Heart left ventricle (tissue), 16 donors: ENCODE measurements around the gene SEMA6A. TPM values are rescaled to one million over a fixed set of nuclear protein-coding genes. Genes with fewer than 3 reads are reported as not detected.
A peak's percentile ranks its signal among the peaks of the same experiment; 100 is the strongest.

ENCODE experiments used
- ATAC-seq, 4 donors: fragments of 200-7000 bp; cut with Tn5 transposase; one replicate each; pipeline ENCODE4 v1.9.1; 2020 to 2022; ENCODE audit warnings: moderate library complexity in 4 of 4, mild to moderate bottlenecking in 3 of 4, moderate number of reproducible peaks in 1 of 4
- DNase-seq, 5 donors: peaks; one replicate each; pipeline ENCODE4 v3.0.0-alpha.2; 2020
- H3K27ac ChIP-seq, 12 donors: fragments of 200-600 bp; sonication (generic) in 4 of 12; one replicate each; pipeline versions ENCODE4 v1.5.0 to v1.8.0; 2016 to 2022; ENCODE audit warnings: mild to moderate bottlenecking in 2 of 12
- H3K27me3 ChIP-seq, 9 donors: fragments of 200-600 bp; sonication (generic) in 2 of 9; one replicate each; pipeline versions ENCODE4 v1.5.1 to v1.8.0; 2016 to 2022; ENCODE audit warnings: mild to moderate bottlenecking in 3 of 9
- H3K36me3 ChIP-seq, 9 donors: fragments of 200-600 bp; sonication (generic) in 2 of 9; one replicate each; pipeline versions ENCODE4 v1.5.0 to v1.8.0; 2018 to 2022; ENCODE audit warnings: mild to moderate bottlenecking in 2 of 9
- H3K4me1 ChIP-seq, 12 donors: fragments of 200-600 bp; sonication (generic) in 4 of 12; one replicate each; pipeline versions ENCODE4 v1.5.0 to v1.8.0; 2016 to 2022; ENCODE audit warnings: mild to moderate bottlenecking in 3 of 12
- H3K4me3 ChIP-seq, 12 donors: fragments of 200-600 bp; sonication (generic) in 4 of 12; one replicate each; pipeline versions ENCODE4 v1.5.0 to v1.8.0; 2017 to 2022; ENCODE audit warnings: mild to moderate bottlenecking in 9 of 12, moderate library complexity in 4 of 12
- H3K9me3 ChIP-seq, 12 donors: fragments of 200-600 bp; sonication (generic) in 4 of 12; one replicate each; pipeline versions ENCODE4 v1.5.0 to v1.8.0; 2016 to 2022; ENCODE audit warnings: mild to moderate bottlenecking in 1 of 12
- POLR2A ChIP-seq, 2 donors: fragments of 450-650 bp; IDR thresholded peaks; one replicate each; pipeline ENCODE4 v1.6.1; 2017; ENCODE audit warnings: antibody characterized with exemption in 2 of 2, mild to moderate bottlenecking in 2 of 2, moderate library complexity in 2 of 2
- WGBS, 4 donors: extraction: QIAGEN DNeasy Blood & Tissue Kit in 2 of 4; methylation state at CpG; one replicate each; pipeline versions ENCODE4 v1.1.5 to v1.1.7; 2013 to 2018; 5-methylcytosine and 5-hydroxymethylcytosine counted together
- intact Hi-C, 10 donors: fragments of 100-400 bp; cut with DNase I; formaldehyde crosslinking; loops; one replicate each; pipeline versions ENCODE4 v1.11.1 to v1.14.2; 2022
- polyA plus RNA-seq, 2 donors: library from polyadenylated mRNA; stranded (reverse); fragments of 200-250 nt; gene quantifications; one replicate each; pipeline ENCODE4 v1.2.3, GENCODE V29; 2013
- total RNA-seq, 9 donors: library from RNA; depleted of rRNA in 2 of 9; stranded (reverse); fragments of >200 nt in 2 of 9; fragmentation: NEBNext Ultra II Directional in 3 of 9; extraction: Animal tissue kit (Norgen Biotek cat#: 25700) in 3 of 9; gene quantifications; one replicate each; pipeline versions ENCODE4 v1.1.0 to v1.2.4, GENCODE V29; 2016 to 2023
- TF ChIP-seq, protein P1 (sequence below), 12 donors: fragments of 200-600 bp; sonication (generic) in 4 of 12; IDR thresholded peaks; one replicate each; pipeline versions ENCODE4 v1.5.0 to v1.8.0; 2018 to 2022; ENCODE audit warnings: antibody characterized with exemption in 12 of 12, mild to moderate bottlenecking in 5 of 12
- donor health status: ischemic (EF 13 %, LVEDD 7.1; RV severe dilation, severe dysfunction).
- donor health status: healthy with polysubstance abuse.
- donor health status: DM: no; HTN: yes; CAD: no.
- donor health status: DM: no; HTN: no; CAD: no.
- donor health status: ischemic (EF 25% LVEDD 6.9; RV normal size, moderate dysfunction).
- donor health status: ischemic (EF 25% LVEDD 5.7; RV mildly dilated, moderate dysfunction).
- donor health status: healthy.
- donor health status: DM: yes; HTN: yes; CAD: no.
- donor health status: ischemic (EF 35%, LVEDD 5.7; RV mildly dilated, moderate dysfunction).
- donor health status: nonischemic (EF 11% LVEDD 7.7; RV severe dilation, severe dysfunction).
- donor health status: DM: yes; HTN: yes; CAD: no.
- donor health status: PGD.
- donor health status: ischemic (EF 29% LVEDD 5.4; RV normal size, mild dysfunction).
- donor health status: nonischemic (EF 23%, LVEDD 6.1; RV moderate dilation, normal function).

SEMA6A gene
- total and polyA plus RNA-seq, 11 donors, result 2.2 to 12.7 (median 6.3) TPM

DNA sequence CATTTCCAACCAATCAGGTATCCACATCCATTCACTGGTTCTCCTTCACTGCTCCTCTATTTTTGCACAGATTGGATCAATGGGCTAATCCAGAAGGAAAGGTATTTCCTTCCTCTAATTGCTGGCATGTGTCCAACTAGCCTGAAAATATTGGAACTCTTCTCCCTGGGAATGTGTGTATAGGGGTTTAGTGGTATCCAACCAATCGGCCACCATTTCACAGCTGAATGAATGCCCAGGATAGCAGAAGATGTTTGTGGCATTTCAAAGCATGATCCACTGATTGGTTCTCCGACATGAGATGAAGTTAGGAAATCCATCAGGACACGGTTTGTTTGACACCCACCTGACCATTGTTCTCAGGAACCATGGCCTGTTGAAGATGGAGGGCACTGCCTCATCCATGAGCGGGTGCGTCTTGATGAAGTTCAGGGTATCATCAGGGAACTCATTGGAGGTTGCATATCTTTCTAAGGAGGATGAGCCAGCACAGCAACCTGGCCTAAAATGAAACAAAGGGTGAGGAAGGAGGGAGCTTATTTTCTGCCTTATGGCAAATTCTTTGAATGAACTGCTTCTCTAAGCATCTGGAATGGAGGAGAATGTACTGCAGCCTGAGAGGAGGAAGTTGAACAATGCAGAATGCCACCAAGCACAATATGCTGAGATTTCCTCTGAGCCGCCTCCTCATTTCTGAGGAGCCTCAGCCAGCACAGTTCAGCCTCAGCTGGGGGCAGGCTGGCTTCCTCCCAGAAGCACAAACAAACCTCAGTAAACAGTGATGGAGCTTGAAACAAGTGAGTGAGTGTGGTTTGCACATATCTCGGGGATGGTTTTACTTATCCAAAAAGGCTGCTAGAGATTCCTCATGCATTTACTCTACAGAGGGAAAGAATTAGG lies 94.6 kb downstream of the SEMA6A start:
- H3K27ac ChIP-seq, result no peak overlapping the region
- ATAC-seq, result peak in 2 of 4 donors; percentile 20 to 68
- TF ChIP-seq, protein P1, sequence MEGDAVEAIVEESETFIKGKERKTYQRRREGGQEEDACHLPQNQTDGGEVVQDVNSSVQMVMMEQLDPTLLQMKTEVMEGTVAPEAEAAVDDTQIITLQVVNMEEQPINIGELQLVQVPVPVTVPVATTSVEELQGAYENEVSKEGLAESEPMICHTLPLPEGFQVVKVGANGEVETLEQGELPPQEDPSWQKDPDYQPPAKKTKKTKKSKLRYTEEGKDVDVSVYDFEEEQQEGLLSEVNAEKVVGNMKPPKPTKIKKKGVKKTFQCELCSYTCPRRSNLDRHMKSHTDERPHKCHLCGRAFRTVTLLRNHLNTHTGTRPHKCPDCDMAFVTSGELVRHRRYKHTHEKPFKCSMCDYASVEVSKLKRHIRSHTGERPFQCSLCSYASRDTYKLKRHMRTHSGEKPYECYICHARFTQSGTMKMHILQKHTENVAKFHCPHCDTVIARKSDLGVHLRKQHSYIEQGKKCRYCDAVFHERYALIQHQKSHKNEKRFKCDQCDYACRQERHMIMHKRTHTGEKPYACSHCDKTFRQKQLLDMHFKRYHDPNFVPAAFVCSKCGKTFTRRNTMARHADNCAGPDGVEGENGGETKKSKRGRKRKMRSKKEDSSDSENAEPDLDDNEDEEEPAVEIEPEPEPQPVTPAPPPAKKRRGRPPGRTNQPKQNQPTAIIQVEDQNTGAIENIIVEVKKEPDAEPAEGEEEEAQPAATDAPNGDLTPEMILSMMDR (IDR thresholded peaks at IDR 0.05), result no peak
- TF ChIP-seq POLR2A (IDR thresholded peaks at IDR 0.05), result no peak
- no peaks in the 10 kb centered on the region for H3K27me3 ChIP-seq
- no peak for DNase-seq
- peaks cover 0 to 15% (median 7%) of the 10 kb centered on the region in 12 donors for H3K9me3 ChIP-seq
- H3K4me1 ChIP-seq, result peaks cover 0 to 14% (median 0%) of the 10 kb centered on the region in 12 donors
- WGBS, 4 donors, result 72 to 82% (median 77%) methylated on average over 7 of the region's 7 CpGs
- intact Hi-C loops, result no loop called here
- no peak overlapping the region for H3K4me3 ChIP-seq
- H3K36me3 ChIP-seq, result peaks cover 0 to 58% (median 15%) of the 10 kb centered on the region in 9 donors

DNA sequence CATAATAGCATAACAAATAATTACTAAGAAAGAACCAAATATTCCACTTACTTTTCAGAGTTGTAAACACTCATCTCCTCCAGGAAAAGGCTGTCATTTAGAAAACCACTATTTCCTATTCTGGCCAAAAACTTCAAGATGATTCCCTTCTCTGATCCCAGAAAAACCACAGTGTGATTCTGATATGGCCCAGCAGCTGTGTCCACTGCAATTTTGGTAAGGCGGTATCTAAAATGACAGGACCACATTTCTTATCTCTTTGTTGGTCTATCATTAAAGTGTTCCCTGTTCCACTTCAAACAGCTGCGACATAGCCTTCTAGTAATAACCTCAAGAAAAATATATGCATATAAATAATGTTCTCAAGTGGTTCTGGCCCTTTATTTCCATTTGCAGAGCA lies 96.1 kb downstream of the SEMA6A start:
- intact Hi-C loops, result no loop called here
- TF ChIP-seq POLR2A (IDR thresholded peaks at IDR 0.05), result no peak
- TF ChIP-seq, protein P1 (IDR thresholded peaks at IDR 0.05), result no peak

DNA sequence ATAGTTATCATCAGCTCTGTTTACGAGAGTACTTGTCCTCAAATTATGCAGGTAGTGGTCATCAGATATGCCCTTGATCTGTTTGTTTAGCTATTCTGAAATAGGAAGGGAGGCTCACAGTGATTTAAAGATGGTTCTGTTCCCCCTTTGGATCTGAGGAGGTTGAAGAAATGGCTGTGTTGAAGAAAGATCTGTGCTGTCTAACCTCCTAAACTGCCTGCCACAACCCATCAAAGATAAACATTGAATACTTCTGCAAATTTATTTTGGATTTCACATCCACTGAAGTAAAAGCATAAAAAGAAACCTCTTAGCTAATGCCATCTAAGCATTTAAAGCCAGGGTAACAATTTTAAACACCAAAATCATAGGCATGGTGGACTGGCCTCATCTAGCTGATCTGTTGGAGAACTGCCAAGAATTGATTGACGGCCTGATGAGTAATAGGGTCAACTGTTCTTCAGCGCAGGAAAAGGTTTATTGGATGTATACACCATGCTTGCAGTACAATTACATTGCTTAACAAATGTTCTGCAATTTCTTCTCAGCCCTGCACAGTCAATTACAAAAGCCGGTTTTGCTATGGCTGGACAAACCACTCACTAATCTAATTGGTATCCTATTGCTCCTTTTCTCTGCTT lies 97.6 kb downstream of the SEMA6A start:
- H3K27me3 ChIP-seq, result no peaks in the 10 kb centered on the region
- H3K27ac ChIP-seq, result no peak overlapping the region
- peaks cover 0 to 49% (median 15%) of the 10 kb centered on the region in 9 donors for H3K36me3 ChIP-seq
- H3K4me3 ChIP-seq, result no peak overlapping the region
- 94 to 98% (median 96%) methylated on average over 4 of the region's 4 CpGs for WGBS, 4 donors
- intact Hi-C loops, result no loop called here
- no peak for ATAC-seq
- TF ChIP-seq, protein P1 (IDR thresholded peaks at IDR 0.05), result no peak
- TF ChIP-seq POLR2A (IDR thresholded peaks at IDR 0.05), result no peak
- peaks cover 0 to 15% (median 7%) of the 10 kb centered on the region in 12 donors for H3K9me3 ChIP-seq
- peaks cover 0 to 14% (median 0%) of the 10 kb centered on the region in 12 donors for H3K4me1 ChIP-seq
- no peak for DNase-seq

More for the DNA sequence above, 96.1 kb downstream of the SEMA6A start:
- Histone ChIP-seq H3K4me3 (no peak overlapping the region), H3K27ac (no peak overlapping the region), H3K36me3 (peaks cover 0 to 49% (median 15%) of the 10 kb centered on the region in 9 donors), H3K27me3 (no peaks in the 10 kb centered on the region), H3K4me1 (peaks cover 0 to 14% (median 0%) of the 10 kb centered on the region in 12 donors), H3K9me3 (peaks cover 0 to 15% (median 7%) of the 10 kb centered on the region in 12 donors)
- ATAC-seq, result no peak
- DNase-seq, result no peak
- WGBS, 4 donors, result 59 to 74% (median 67%) methylated on average over 2 of the region's 2 CpGs

DNA sequence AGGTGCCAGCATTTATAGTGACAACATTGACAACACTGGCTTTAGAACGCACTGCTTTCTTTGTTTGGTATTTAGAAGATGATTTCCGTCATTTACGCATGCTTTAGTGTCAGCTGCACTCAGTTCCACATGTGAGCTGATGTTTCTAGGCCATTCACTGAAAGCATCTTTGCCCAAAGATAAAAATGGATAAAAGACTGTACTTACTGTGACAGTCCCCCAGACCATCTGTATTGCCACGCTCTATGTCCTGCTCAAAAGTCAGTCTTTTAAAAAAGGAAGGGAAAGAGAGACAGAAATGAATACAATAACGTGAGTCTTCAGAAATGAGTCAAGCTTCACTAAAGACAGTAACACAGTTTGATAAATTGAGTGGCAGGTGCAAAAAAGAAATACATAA lies 99.3 kb downstream of the SEMA6A start:
- H3K27ac ChIP-seq, result no peak overlapping the region
- WGBS, 4 donors, result 80 to 92% (median 90%) methylated on average over 5 of the region's 5 CpGs
- ATAC-seq (no peak), DNase-seq (no peak)
- H3K36me3 ChIP-seq, result peaks cover 0 to 50% (median 12%) of the 10 kb centered on the region in 9 donors
- no peak overlapping the region for H3K4me3 ChIP-seq
- peaks cover 0 to 7% (median 0%) of the 10 kb centered on the region in 12 donors for H3K4me1 ChIP-seq
- H3K9me3 ChIP-seq, result peaks cover 0 to 15% (median 7%) of the 10 kb centered on the region in 12 donors
- intact Hi-C loops, result no loop called here
- H3K27me3 ChIP-seq, result no peaks in the 10 kb centered on the region
- no peak for TF ChIP-seq POLR2A (IDR thresholded peaks at IDR 0.05)
- TF ChIP-seq, protein P1 (IDR thresholded peaks at IDR 0.05), result no peak
